GM12864 (cell line): ENCODE data around the gene TDRD7.

Source experiments
- DNase-seq: peaks from one replicate; pipeline ENCODE4 v3.0.0-alpha.2; 2011; ENCODE audit warnings: low read depth
- H3K4me3 ChIP-seq: 2 replicates; pipeline ENCODE4 v1.5.1; 2011; ENCODE audit warnings: mild to moderate bottlenecking, low read depth, low read length, control low read depth
- CTCF ChIP-seq: IDR thresholded peaks from 2 replicates; pipeline ENCODE4 v1.5.1; 2011; ENCODE audit warnings: low read depth, mild to moderate bottlenecking, moderate library complexity, low read length, control low read depth, inconsistent platforms; ENCODE audit errors: missing control alignments

Gene TDRD7

GRCh38 chr9:97506306-97506705, 94.4 kb downstream of the TDRD7 start:
- no peak for DNase-seq
- TF ChIP-seq CTCF = no peak
- no peak overlapping the region for H3K4me3 ChIP-seq

GRCh38 chr9:97506787-97507186, 94.9 kb downstream of the TDRD7 start:
- DNase-seq = no peak

GRCh38 chr9:97507428-97507984, 95.6 kb downstream of the TDRD7 start:
- TF ChIP-seq CTCF = no peak
- DNase-seq = no peak
- no peak overlapping the region for H3K4me3 ChIP-seq

More at GRCh38 chr9:97506787-97507186, 94.9 kb downstream of the TDRD7 start:
- H3K4me3 ChIP-seq = no peak overlapping the region
- TF ChIP-seq CTCF = no peak

GRCh38 chr9:97508852-97509251, 97.0 kb downstream of the TDRD7 start:
- H3K4me3 ChIP-seq = no peak overlapping the region
- no peak for TF ChIP-seq CTCF
- DNase-seq = no peak

- TF ChIP-seq CTCF = no peak
- peak; percentile 60 for DNase-seq
- no peak overlapping the region for H3K4me3 ChIP-seq
Observed at GRCh38 chr9:97510797-97511654, 99.1 kb downstream of the TDRD7 start.

GRCh38 chr9:97511655-97512427, 99.9 kb downstream of the TDRD7 start:
- TF ChIP-seq CTCF = no peak
- DNase-seq = no peak
- no peak overlapping the region for H3K4me3 ChIP-seq
